CD8-positive, alpha-beta memory T cell (primary cell): Measurements from ENCODE around the gene EPB41L4A. TPM values are rescaled to one million over a fixed set of nuclear protein-coding genes. Genes with fewer than 3 reads are reported as not detected.

Experiments used
- CTCF ChIA-PET: fragments of 350-600 bp; sonication (Branson Sonifier 250); formaldehyde crosslinking; loops from one replicate; lab custom pipeline; 2021; ENCODE audit warnings: antibody characterized with exemption; lab: Charles Lee
- POLR2A ChIA-PET: fragments of 350-600 bp; sonication (Branson Sonifier 250); formaldehyde crosslinking; loops from one replicate; lab custom pipeline; 2021; ENCODE audit warnings: antibody characterized with exemption; lab: Charles Lee
- DNase-seq, 5 donors: peaks; one replicate each; pipeline versions ENCODE4 v3.0.0 to v3.0.0-alpha.2; 2020 to 2022; ENCODE audit warnings: mixed read lengths in 1 of 5
- H3K27ac ChIP-seq: one replicate; pipeline ENCODE4 v1.7.0; 2013; ENCODE audit warnings: low read depth, mild to moderate bottlenecking, low read length, moderate library complexity
- H3K27me3 ChIP-seq: 2 replicates; pipeline ENCODE4 v1.7.0; 2013; ENCODE audit warnings: low read length, mild to moderate bottlenecking; ENCODE audit not compliant: insufficient read depth, poor library complexity, severe bottlenecking
- H3K36me3 ChIP-seq: 2 replicates; pipeline ENCODE4 v1.7.0; 2013; ENCODE audit warnings: mild to moderate bottlenecking, low read length, moderate library complexity; ENCODE audit not compliant: insufficient read depth
- H3K4me1 ChIP-seq: 2 replicates; pipeline ENCODE4 v1.7.0; 2013; ENCODE audit warnings: mild to moderate bottlenecking, low read length, moderate library complexity; ENCODE audit not compliant: insufficient read depth
- H3K4me3 ChIP-seq: 2 replicates; pipeline ENCODE4 v1.7.0; 2013; ENCODE audit warnings: mild to moderate bottlenecking, low read length
- H3K9me3 ChIP-seq: 2 replicates; pipeline ENCODE4 v1.7.0; 2013; ENCODE audit warnings: mild to moderate bottlenecking, low read length
- H3K27ac Mint-ChIP-seq, 8 donors: one replicate each; pipeline ENCODE4 v1.8.0; 2020 to 2021; ENCODE audit warnings: mixed read lengths in 8 of 8, mild to moderate bottlenecking in 6 of 8, inconsistent platforms in 3 of 8, moderate library complexity in 3 of 8
- H3K27me3 Mint-ChIP-seq, 2 donors: one replicate each; pipeline ENCODE4 v1.8.0; 2020 to 2021; ENCODE audit warnings: mixed read lengths in 2 of 2, mild to moderate bottlenecking in 1 of 2, moderate library complexity in 1 of 2
- H3K36me3 Mint-ChIP-seq, 3 donors: one replicate each; pipeline ENCODE4 v1.8.0; 2020 to 2021; ENCODE audit warnings: mixed read lengths in 3 of 3, inconsistent platforms in 1 of 3, mild to moderate bottlenecking in 1 of 3
- H3K4me1 Mint-ChIP-seq, 3 donors: one replicate each; pipeline ENCODE4 v1.8.0; 2020 to 2021; ENCODE audit warnings: mixed read lengths in 3 of 3, inconsistent platforms in 1 of 3, mild to moderate bottlenecking in 1 of 3
- H3K4me3 Mint-ChIP-seq, 7 donors: one replicate each; pipeline ENCODE4 v1.8.0; 2020 to 2021; ENCODE audit warnings: mixed read lengths in 7 of 7, mild to moderate bottlenecking in 6 of 7, moderate library complexity in 4 of 7, inconsistent platforms in 2 of 7
- H3K9me3 Mint-ChIP-seq, 5 donors: one replicate each; pipeline ENCODE4 v1.8.0; 2020 to 2022; ENCODE audit warnings: mixed read lengths in 5 of 5, mild to moderate bottlenecking in 3 of 5, moderate library complexity in 2 of 5, inconsistent platforms in 1 of 5
- polyA plus RNA-seq: library from polyadenylated mRNA; unstranded; fragments of 300-500 nt; fragmentation: Illumina TruSeq; gene quantifications from one replicate; pipeline ENCODE4 v1.2.3, GENCODE V29; 2021
- total RNA-seq, 2 experiments: library from RNA; stranded (reverse); gene quantifications; one replicate each; pipeline ENCODE4 v1.2.3, GENCODE V29; 2021

The EPB41L4A gene
- total and polyA plus RNA-seq, 3 experiments from 2014 or later, result 0.04 to 0.45 (median 0.31) TPM

GRCh38 chr5:112312295-112313275 is 106.5 kb downstream of the EPB41L4A start:
- Mint-ChIP-seq H3K27ac (no peak overlapping the region), H3K4me3 (no peak overlapping the region), H3K4me1 (no peaks in the 10 kb centered on the region), H3K27me3 (peaks cover 0 to 6% of the 10 kb centered on the region in 2 donors), H3K9me3 (peaks cover 0 to 2% (median 0%) of the 10 kb centered on the region in 5 donors), H3K36me3 (no peaks in the 10 kb centered on the region)
- Histone ChIP-seq H3K27ac (no peak overlapping the region), H3K27me3 (no peaks in the 10 kb centered on the region), H3K9me3 (no peaks in the 10 kb centered on the region), H3K4me1 (no peaks in the 10 kb centered on the region), H3K36me3 (no peaks in the 10 kb centered on the region), H3K4me3 (no peak overlapping the region)
- ChIA-PET POLR2A (no interaction called here), CTCF (no interaction called here)
- DNase-seq, result no peak

GRCh38 chr5:112310746-112311145 is 108.3 kb downstream of the EPB41L4A start:
- Histone ChIP-seq H3K9me3 (no peaks in the 10 kb centered on the region), H3K36me3 (no peaks in the 10 kb centered on the region), H3K4me1 (no peaks in the 10 kb centered on the region), H3K4me3 (no peak overlapping the region), H3K27me3 (no peaks in the 10 kb centered on the region), H3K27ac (no peak overlapping the region)
- Mint-ChIP-seq H3K9me3 (peaks cover 0 to 2% (median 0%) of the 10 kb centered on the region in 5 donors), H3K4me1 (no peaks in the 10 kb centered on the region), H3K36me3 (no peaks in the 10 kb centered on the region), H3K27me3 (peaks cover 0 to 6% of the 10 kb centered on the region in 2 donors), H3K4me3 (no peak overlapping the region), H3K27ac (no peak overlapping the region)
- POLR2A ChIA-PET, result no interaction called here
- CTCF ChIA-PET, result no interaction called here
- DNase-seq, result no peak

- no peak for DNase-seq
- Mint-ChIP-seq H3K4me3 (no peak overlapping the region), H3K36me3 (no peaks in the 10 kb centered on the region), H3K4me1 (no peaks in the 10 kb centered on the region), H3K27me3 (peaks cover 2 to 13% of the 10 kb centered on the region in 2 donors), H3K9me3 (peaks cover 0 to 2% (median 0%) of the 10 kb centered on the region in 5 donors), H3K27ac (no peak overlapping the region)
- no peak overlapping the region for H3K4me3 ChIP-seq
- H3K27me3 ChIP-seq, result no peaks in the 10 kb centered on the region
- H3K36me3 ChIP-seq, result no peaks in the 10 kb centered on the region
- no peaks in the 10 kb centered on the region for H3K4me1 ChIP-seq
- no peak overlapping the region for H3K27ac ChIP-seq
- no peaks in the 10 kb centered on the region for H3K9me3 ChIP-seq
- POLR2A ChIA-PET, result no interaction called here
- CTCF ChIA-PET, result no interaction called here
Observed at GRCh38 chr5:112308608-112309007, 110.5 kb downstream of the EPB41L4A start.

GRCh38 chr5:112306956-112307355 is 112.1 kb downstream of the EPB41L4A start:
- peaks cover 5 to 16% of the 10 kb centered on the region in 2 donors for H3K27me3 Mint-ChIP-seq
- Histone ChIP-seq H3K4me1 (no peaks in the 10 kb centered on the region), H3K4me3 (no peak overlapping the region), H3K27ac (no peak overlapping the region), H3K9me3 (no peaks in the 10 kb centered on the region), H3K27me3 (no peaks in the 10 kb centered on the region), H3K36me3 (no peaks in the 10 kb centered on the region)
- ChIA-PET CTCF (no interaction called here), POLR2A (interaction anchor here (0.6 kb wide), 1 partner anchor 1254 kb away, joined by 3 read pairs; no protein-coding TSS in a partner anchor)
- no peaks in the 10 kb centered on the region for H3K4me1 Mint-ChIP-seq
- no peaks in the 10 kb centered on the region for H3K36me3 Mint-ChIP-seq
- no peak for DNase-seq
- H3K4me3 Mint-ChIP-seq, result no peak overlapping the region
- no peak overlapping the region for H3K27ac Mint-ChIP-seq
- H3K9me3 Mint-ChIP-seq, result no peaks in the 10 kb centered on the region

GRCh38 chr5:112304743-112305142 is 114.3 kb downstream of the EPB41L4A start:
- POLR2A ChIA-PET, result no interaction called here
- no peak for DNase-seq
- Histone ChIP-seq H3K9me3 (no peaks in the 10 kb centered on the region), H3K27ac (no peak overlapping the region), H3K27me3 (no peaks in the 10 kb centered on the region), H3K4me3 (no peak overlapping the region), H3K36me3 (no peaks in the 10 kb centered on the region), H3K4me1 (no peaks in the 10 kb centered on the region)
- Mint-ChIP-seq H3K9me3 (peaks cover 0 to 2% (median 0%) of the 10 kb centered on the region in 5 donors), H3K27ac (no peak overlapping the region), H3K36me3 (no peaks in the 10 kb centered on the region), H3K4me3 (no peak overlapping the region), H3K27me3 (peaks cover 11 to 20% of the 10 kb centered on the region in 2 donors), H3K4me1 (no peaks in the 10 kb centered on the region)
- CTCF ChIA-PET, result no interaction called here

GRCh38 chr5:112303685-112304084 is 115.4 kb downstream of the EPB41L4A start:
- no peaks in the 10 kb centered on the region for H3K4me1 ChIP-seq
- Mint-ChIP-seq H3K36me3 (peaks cover 0 to under 1% (median 0%) of the 10 kb centered on the region in 3 donors), H3K4me3 (no peak overlapping the region), H3K4me1 (no peaks in the 10 kb centered on the region), H3K27ac (no peak overlapping the region), H3K27me3 (peaks cover 11 to 20% of the 10 kb centered on the region in 2 donors), H3K9me3 (peaks cover 2 to 9% (median 5%) of the 10 kb centered on the region in 5 donors)
- H3K9me3 ChIP-seq, result no peaks in the 10 kb centered on the region
- no peaks in the 10 kb centered on the region for H3K36me3 ChIP-seq
- DNase-seq, result no peak
- H3K27ac ChIP-seq, result no peak overlapping the region
- H3K27me3 ChIP-seq, result no peaks in the 10 kb centered on the region
- POLR2A ChIA-PET, result no interaction called here
- CTCF ChIA-PET, result no interaction called here
- no peak overlapping the region for H3K4me3 ChIP-seq

- Histone ChIP-seq H3K27me3 (no peaks in the 10 kb centered on the region), H3K4me3 (no peak overlapping the region), H3K36me3 (no peaks in the 10 kb centered on the region), H3K9me3 (no peaks in the 10 kb centered on the region), H3K27ac (no peak overlapping the region), H3K4me1 (no peaks in the 10 kb centered on the region)
- Mint-ChIP-seq H3K4me1 (no peaks in the 10 kb centered on the region), H3K27ac (no peak overlapping the region), H3K9me3 (peaks cover 9 to 13% (median 10%) of the 10 kb centered on the region in 5 donors), H3K4me3 (no peak overlapping the region), H3K36me3 (peaks cover 0 to 1% (median 0%) of the 10 kb centered on the region in 3 donors), H3K27me3 (peaks cover 0 to 3% of the 10 kb centered on the region in 2 donors)
- ChIA-PET POLR2A (no interaction called here), CTCF (no interaction called here)
- DNase-seq, result no peak
Observed at GRCh38 chr5:112294126-112294525, 125.0 kb downstream of the EPB41L4A start.

GRCh38 chr5:112293587-112293986 is 125.5 kb downstream of the EPB41L4A start:
- Mint-ChIP-seq H3K27me3 (peaks cover 0 to 3% of the 10 kb centered on the region in 2 donors), H3K4me3 (no peak overlapping the region), H3K9me3 (peaks cover 3 to 8% (median 7%) of the 10 kb centered on the region in 5 donors), H3K36me3 (no peaks in the 10 kb centered on the region), H3K27ac (no peak overlapping the region), H3K4me1 (no peaks in the 10 kb centered on the region)
- CTCF ChIA-PET, result no interaction called here
- H3K36me3 ChIP-seq, result no peaks in the 10 kb centered on the region
- no peak overlapping the region for H3K27ac ChIP-seq
- no peak overlapping the region for H3K4me3 ChIP-seq
- H3K9me3 ChIP-seq, result no peaks in the 10 kb centered on the region
- H3K27me3 ChIP-seq, result no peaks in the 10 kb centered on the region
- DNase-seq, result no peak
- no peaks in the 10 kb centered on the region for H3K4me1 ChIP-seq
- POLR2A ChIA-PET, result no interaction called here
